GM12873 (cell line): ENCODE data around the gene SYNJ2.
A peak's percentile ranks its signal among the peaks of the same experiment; 100 is the strongest.

Experiments used
- CTCF ChIP-seq: IDR thresholded peaks from 2 replicates; pipeline ENCODE4 v1.5.1; 2012; ENCODE audit warnings: low read depth, mild to moderate bottlenecking, moderate library complexity, low read length, control low read depth; ENCODE audit not compliant: insufficient read depth; ENCODE audit errors: missing control alignments

The SYNJ2 gene

GRCh38 chr6:157943249-157943963, 38.3 kb upstream of the SYNJ2 start:
- TF ChIP-seq CTCF: no peak

GRCh38 chr6:157943964-157944283, 37.7 kb upstream of the SYNJ2 start:
- no peak for TF ChIP-seq CTCF

- no peak for TF ChIP-seq CTCF
Observed at GRCh38 chr6:157944983-157945931, 36.4 kb upstream of the SYNJ2 start.

- TF ChIP-seq CTCF: no peak
Observed at GRCh38 chr6:157946053-157946617, 35.5 kb upstream of the SYNJ2 start.

- peak; percentile 82 for TF ChIP-seq CTCF
Observed at GRCh38 chr6:157946865-157947532, 34.7 kb upstream of the SYNJ2 start.

GRCh38 chr6:157951828-157952227, 29.8 kb upstream of the SYNJ2 start:
- TF ChIP-seq CTCF: no peak
